UCSD-AML1 (cell line): ENCODE results near the gene VAV3.
"Not testable (repeated sequence)": the region's sequence is repeated elsewhere in the genome, so short reads cannot be mapped to it uniquely, and the experiment has no call there.

Source experiments
- DNase-seq: peaks from one replicate; lab custom pipeline; 2025; ENCODE audit not compliant: unreplicated experiment; lab: John Stamatoyannopoulos, UW

Gene VAV3

GRCh38 chr1:107895403-107896191 is 69.4 kb downstream of the VAV3 start:
- peak; percentile 30 for DNase-seq

GRCh38 chr1:107894605-107895004 is 70.4 kb downstream of the VAV3 start:
- no peak for DNase-seq

GRCh38 chr1:107893350-107893749 is 71.6 kb downstream of the VAV3 start:
- DNase-seq = not testable (repeated sequence)

DNA sequence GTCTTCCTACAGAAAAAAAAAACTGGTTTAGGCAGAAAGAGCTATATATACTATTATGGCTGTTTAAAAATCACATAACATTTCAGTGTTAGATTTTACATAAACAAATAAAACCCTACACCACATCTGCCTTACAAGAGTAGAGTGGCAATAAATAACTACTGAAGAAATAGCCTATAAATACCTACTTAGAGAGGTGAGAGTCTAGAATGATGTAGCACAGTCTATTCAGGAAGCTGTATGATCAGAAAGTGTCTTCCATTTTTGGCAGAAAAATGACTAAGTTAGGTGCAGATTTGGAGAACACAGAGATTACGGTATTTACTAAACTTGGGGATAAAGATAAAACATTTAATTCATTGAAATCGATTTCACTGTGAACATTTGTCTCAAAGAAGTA is 75.5 kb downstream of the VAV3 start:
- no peak for DNase-seq

DNA sequence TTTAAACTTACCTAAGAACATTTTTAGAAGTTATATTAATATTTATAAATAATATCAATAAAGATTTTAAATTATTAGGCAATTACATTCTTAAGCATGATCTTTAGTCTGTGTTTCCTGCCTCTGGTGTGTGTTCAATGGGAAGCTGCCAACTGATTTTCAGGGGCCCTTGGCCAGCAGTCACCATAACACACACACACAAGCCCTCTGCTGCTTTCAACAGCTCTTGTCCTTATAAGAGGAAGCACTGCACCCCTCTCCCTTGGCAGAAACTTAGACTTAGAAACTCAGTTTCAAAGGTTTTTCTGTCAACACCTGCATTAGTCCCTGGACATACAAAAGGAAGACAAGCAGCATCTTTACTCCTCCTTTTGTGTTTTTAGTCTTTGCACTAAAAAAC is 81.4 kb downstream of the VAV3 start:
- peak; percentile 14 for DNase-seq

GRCh38 chr1:107879927-107880326 is 85.1 kb downstream of the VAV3 start:
- no peak for DNase-seq

GRCh38 chr1:107879346-107879745 is 85.6 kb downstream of the VAV3 start:
- no peak for DNase-seq

DNA sequence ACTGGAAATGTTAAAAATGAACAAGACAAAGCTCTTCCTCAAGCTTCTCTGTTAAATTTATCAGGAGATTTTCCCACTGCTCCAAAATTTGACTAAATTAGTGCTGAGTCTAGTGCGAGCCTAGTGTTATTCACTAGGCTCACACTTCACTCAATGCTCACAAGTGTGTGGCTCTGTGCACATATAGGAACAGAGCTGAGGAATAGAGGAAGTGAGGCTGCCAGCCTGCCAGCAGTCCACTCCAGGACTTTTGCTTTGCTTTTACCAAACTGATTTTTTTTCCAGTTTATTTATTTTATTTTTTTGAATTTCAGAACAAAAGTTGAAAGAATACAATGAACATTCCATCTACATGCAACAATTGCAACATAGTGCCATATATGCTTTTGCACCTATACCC is 87.2 kb downstream of the VAV3 start:
- DNase-seq = no peak

DNA sequence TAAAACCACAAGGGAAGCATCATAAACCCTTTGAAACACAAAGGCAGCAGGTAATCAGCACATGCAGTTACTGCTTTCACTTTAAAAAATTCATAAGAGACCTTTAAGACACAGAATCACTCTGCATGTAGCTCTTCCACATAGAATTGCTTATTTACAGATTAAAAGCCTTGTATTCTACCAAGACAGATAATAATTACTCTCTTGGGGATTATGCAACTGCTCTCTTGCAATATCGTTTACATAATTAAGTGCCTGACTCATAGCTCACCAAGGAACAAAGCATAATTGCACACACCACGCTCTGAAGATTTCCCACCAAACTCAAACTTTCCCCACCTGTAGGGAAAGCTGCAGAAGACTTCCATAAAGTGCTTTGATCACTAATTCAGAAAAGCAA is 87.9 kb downstream of the VAV3 start:
- no peak for DNase-seq

DNA sequence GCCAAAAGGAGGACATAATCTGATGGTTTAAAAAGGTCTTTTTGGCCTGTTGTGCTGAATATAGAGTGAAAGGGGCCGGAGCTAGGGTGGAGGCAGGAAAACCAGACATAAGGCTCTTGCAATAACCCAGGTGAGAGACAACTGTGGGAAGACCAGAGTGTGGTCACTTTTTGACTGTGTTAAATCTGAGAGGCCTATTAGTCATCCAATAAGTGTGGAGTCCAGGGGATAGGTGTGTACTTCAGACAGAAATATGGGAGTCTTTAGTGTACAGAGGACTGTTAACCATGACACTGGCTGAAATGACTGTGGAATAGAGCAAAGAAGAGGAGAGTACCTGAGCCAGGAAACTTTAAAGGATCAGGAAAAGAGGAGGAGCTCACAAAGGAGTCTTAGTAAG is 89.3 kb downstream of the VAV3 start:
- DNase-seq = no peak

DNA sequence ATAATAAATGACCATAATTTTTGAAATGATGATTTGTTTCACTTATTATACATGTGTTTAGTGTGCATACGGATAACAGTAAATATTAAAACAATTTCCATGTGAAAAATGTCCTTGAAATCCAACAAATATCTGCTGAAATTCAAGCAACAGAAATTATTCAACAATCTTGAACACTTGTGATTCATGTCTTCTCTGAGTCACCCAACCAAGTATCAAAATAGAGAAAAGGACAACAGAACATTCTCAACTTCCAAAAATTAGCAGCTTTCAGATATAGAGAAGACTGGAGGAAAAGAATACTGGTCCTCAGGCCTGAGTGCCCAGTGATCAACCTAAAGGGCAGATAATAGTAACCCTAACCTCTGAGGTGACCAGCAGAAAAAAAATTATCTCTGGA is 90.8 kb downstream of the VAV3 start:
- DNase-seq = no peak

DNA sequence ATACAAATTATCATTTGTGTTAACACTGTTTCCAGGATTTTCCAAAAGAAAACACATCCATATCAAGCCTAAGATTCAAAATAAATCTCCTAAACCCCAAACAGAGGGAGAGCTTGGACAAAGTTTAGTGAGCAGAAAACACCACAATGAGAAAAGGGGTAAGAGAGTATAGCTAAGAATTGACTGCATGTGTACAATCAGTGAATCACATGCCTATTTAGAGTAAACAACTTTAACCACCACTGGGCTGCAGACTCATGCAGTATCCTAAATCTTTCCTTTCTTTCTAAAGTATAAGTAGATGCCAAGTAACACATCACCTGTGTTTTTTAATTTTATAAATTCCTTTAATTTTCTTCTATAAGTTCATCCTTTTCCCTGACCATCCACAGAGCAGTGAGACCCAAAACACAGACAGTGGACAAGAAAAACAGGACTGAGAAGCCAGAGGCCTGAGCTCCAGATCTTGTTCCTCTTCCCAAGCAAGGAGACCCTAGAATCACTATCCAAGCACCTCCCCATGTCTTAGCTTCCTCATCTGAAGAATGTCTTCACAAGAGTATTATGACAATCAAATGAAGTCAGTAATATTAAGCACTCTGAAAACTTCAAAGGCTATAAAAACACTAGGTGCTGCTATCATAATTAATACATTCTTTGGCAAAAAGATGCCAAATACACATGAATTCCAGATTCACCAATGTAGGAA is 93.1 kb downstream of the VAV3 start:
- DNase-seq = no peak

DNA sequence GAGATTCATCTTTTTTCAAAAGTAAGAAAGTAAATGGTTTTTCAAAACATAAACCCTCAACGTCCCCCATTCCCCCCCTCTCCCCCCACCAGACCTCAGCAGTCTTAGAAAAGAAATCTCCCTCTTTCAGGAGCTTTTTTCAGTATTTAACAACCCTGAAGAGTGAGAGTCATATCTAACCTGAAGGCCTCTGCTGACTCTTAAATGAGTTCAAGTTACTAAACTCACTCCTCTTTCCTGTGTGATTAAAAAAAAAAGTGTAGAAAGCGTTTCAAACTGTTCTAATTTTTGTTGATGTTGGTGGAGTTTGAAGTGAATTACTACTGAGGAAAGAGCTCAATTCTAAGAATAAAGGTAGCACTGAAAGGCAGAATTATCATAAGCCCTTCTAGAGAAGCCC is 93.7 kb downstream of the VAV3 start:
- no peak for DNase-seq

DNA sequence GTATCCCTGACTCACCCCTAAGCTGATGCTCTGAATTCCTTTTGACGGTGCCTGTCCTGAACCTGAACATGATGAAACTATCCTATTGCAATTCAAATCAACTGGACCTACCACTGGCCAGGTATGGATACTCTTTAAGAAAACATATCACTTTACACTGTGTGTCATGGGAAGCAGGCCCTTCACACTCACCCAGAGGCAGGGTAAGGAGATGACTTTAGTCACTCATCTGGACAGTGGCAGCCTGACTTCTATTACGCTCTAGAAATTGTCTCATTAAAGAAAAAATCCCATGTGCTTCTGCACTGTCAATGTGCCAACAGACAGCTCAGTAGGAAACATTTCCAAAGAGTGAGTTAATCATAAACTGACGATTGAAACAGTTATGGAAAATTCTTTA is 94.3 kb downstream of the VAV3 start:
- DNase-seq = no peak

DNA sequence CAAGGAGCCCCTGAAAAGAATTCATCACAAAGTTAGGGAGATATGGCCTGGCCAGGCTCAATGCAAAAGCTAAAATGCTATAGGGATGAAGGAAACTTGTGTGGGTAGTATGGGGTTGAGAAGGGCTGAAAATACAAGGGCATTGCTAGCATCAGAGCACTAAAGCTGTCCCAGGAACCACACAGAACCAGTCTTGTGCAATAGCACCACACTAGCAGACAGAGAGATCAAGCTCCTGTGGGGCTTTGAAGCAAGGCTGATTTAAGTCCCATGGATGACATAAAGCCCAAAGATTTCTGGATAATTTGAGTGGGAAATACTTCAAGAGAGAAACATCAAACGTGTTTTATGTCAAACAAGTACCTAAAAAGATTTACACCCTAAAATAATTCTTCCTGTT is 97.1 kb downstream of the VAV3 start:
- no peak for DNase-seq

- DNase-seq = no peak
These were observed 97.6 kb downstream of the VAV3 start for GRCh38 chr1:107867422-107867821.

GRCh38 chr1:107866870-107867269 is 98.1 kb downstream of the VAV3 start:
- no peak for DNase-seq

DNA sequence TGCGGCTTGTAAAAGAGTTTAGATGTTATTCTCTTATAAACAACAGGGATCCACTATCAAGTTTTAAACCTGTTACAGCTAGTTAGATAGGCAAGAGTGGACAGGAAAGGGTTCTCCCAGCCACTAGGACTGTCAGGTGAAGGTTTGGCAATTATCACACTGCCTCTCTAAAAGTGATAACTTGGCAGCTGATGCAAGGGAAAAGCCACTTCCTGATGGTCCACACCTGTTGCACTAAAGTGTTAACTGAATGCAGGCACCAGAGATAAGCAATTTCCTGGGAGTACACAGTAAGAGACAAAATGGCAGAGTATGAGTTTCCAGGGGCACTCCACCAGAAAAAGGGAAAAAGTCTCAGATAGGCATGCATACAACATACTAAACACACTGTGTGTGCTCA is 99.4 kb downstream of the VAV3 start:
- DNase-seq = no peak

DNA sequence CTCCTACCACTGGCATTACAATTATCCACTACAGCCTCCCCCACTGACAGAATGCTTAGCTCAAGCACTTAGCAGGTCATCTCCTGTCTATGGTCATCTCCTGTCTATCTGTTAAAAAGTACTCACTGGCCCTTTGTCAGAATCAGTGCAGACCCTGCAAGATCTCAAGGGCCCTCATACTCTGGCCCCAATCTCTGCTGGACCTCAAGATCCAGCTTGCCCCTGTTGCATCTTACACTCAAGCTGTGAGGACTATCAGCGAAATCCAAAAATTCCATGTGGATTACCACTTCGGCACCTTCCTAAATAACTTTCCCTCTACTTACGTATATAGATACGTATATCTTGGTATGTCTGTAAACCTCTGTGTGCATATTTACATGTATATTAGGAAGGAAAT is 101.6 kb downstream of the VAV3 start:
- DNase-seq = no peak

GRCh38 chr1:107862064-107862463 is 102.9 kb downstream of the VAV3 start:
- peak; percentile 67 for DNase-seq

GRCh38 chr1:107858323-107858722 is 106.7 kb downstream of the VAV3 start:
- DNase-seq = no peak

DNA sequence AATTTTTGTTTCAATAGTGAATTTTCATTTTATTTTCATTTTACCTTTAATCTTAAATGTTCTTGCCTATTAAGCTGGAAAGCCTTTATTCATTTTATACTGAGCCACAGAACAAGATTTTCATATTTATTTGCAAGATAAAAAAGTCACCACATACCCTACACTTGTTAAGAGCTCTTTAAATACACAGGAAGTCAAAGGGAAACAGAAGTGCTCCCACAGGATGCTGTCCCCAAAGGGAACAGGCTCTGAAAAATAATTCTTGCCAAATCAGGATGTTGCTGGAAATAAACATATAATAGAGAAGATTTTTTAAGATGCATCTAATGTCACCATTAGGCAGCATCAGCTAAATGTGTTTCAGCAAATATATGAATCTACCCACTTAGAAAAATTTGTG is 113.6 kb downstream of the VAV3 start:
- DNase-seq = no peak
